Neural cell (in vitro differentiated cells): ENCODE measurements around the gene FH. TPM values are rescaled to one million over a fixed set of nuclear protein-coding genes. Genes with fewer than 3 reads are reported as not detected.

Source experiments
- H2AFZ ChIP-seq: fragments of 200-600, 300-800 bp; sonication (generic), shearing (Covaris generic); 2 replicates; pipeline ENCODE4 v1.6.0; 2014; ENCODE audit warnings: low read depth, mild to moderate bottlenecking, antibody characterized with exemption, low read length, moderate library complexity
- H3F3A ChIP-seq: fragments of 200-600 bp; shearing (Covaris generic); 2 replicates; pipeline ENCODE4 v1.6.1; 2016; ENCODE audit warnings: mild to moderate bottlenecking, moderate library complexity, mixed read lengths, antibody characterized with exemption, low read length; ENCODE audit not compliant: insufficient read depth, poor library complexity, severe bottlenecking
- H3K27ac ChIP-seq: fragments of 200-600, 300-800 bp; sonication (generic), shearing (Covaris generic); 2 replicates; pipeline ENCODE4 v1.5.1; 2014; ENCODE audit warnings: mild to moderate bottlenecking, low read length, moderate library complexity
- H3K27me3 ChIP-seq: fragments of 300-800, 200-600 bp; sonication (generic), shearing (Covaris generic); 2 replicates; pipeline ENCODE4 v1.6.0; 2014; ENCODE audit warnings: mild to moderate bottlenecking, low read depth, low read length, moderate library complexity; ENCODE audit not compliant: insufficient read depth
- H3K36me3 ChIP-seq: fragments of 300-800, 200-600 bp; sonication (generic), shearing (Covaris generic); 2 replicates; pipeline ENCODE4 v1.5.1; 2014; ENCODE audit warnings: mild to moderate bottlenecking, antibody characterized with exemption, low read length, moderate library complexity; ENCODE audit not compliant: insufficient read depth
- H3K4me2 ChIP-seq: fragments of 300-800, 200-600 bp; sonication (generic), shearing (Covaris generic); 2 replicates; pipeline ENCODE4 v1.6.0; 2014; ENCODE audit warnings: mild to moderate bottlenecking, low read length
- H3K4me3 ChIP-seq: fragments of 300-800, 200-600 bp; sonication (generic), shearing (Covaris generic); 2 replicates; pipeline ENCODE4 v1.5.1; 2014; ENCODE audit warnings: mild to moderate bottlenecking, low read length, moderate library complexity
- H3K79me2 ChIP-seq: fragments of 200-600 bp; shearing (Covaris generic); replicated peaks from 2 replicates; pipeline ENCODE4 v1.6.0; 2014; ENCODE audit warnings: mild to moderate bottlenecking, low read length, moderate library complexity; ENCODE audit not compliant: insufficient read depth
- H3K9ac ChIP-seq: fragments of 300-800, 200-600 bp; sonication (generic), shearing (Covaris generic); 2 replicates; pipeline ENCODE4 v1.6.1; 2016; ENCODE audit warnings: mild to moderate bottlenecking, low read length, mixed read lengths
- H3K9me2 ChIP-seq: fragments of 200-600 bp; shearing (Covaris generic); 2 replicates; pipeline ENCODE4 v1.6.1; 2016; ENCODE audit warnings: mild to moderate bottlenecking, low read length, mixed read lengths; ENCODE audit not compliant: insufficient read depth
- H3K9me3 ChIP-seq: fragments of 200-600, 300-800 bp; sonication (generic), shearing (Covaris generic); 2 replicates; pipeline ENCODE4 v1.6.1; 2016; ENCODE audit warnings: mild to moderate bottlenecking, mixed run types, low read length, moderate library complexity, mixed read lengths
- H4K20me1 ChIP-seq: fragments of 200-600 bp; shearing (Covaris generic); 2 replicates; pipeline ENCODE4 v1.6.1; 2016; ENCODE audit warnings: mild to moderate bottlenecking, mixed run types; ENCODE audit not compliant: insufficient read depth
- CTCF ChIP-seq: fragments of 450-650 bp; IDR thresholded peaks from 2 replicates; pipeline ENCODE4 v1.5.1; 2014; ENCODE audit warnings: antibody characterized with exemption, mild to moderate bottlenecking, moderate library complexity; ENCODE audit not compliant: poor library complexity, severe bottlenecking
- EP300 ChIP-seq: fragments of 450-650 bp; conservative IDR thresholded peaks from 2 replicates; pipeline ENCODE4 v1.6.1; 2014; ENCODE audit warnings: antibody characterized with exemption, mild to moderate bottlenecking, moderate library complexity; ENCODE audit not compliant: poor library complexity, severe bottlenecking
- EZH2 ChIP-seq: fragments of 200-600, 300-800 bp; shearing (Covaris generic), sonication (generic); IDR thresholded peaks from 2 replicates; pipeline ENCODE4 v1.6.1; 2014; ENCODE audit warnings: antibody characterized with exemption, low read length, borderline replicate concordance, mild to moderate bottlenecking; ENCODE audit not compliant: insufficient read depth, poor library complexity, severe bottlenecking
- MXI1 ChIP-seq: fragments of 450-650 bp; conservative IDR thresholded peaks from 2 replicates; pipeline ENCODE4 v1.6.1; 2014; ENCODE audit warnings: antibody characterized with exemption, mild to moderate bottlenecking; ENCODE audit not compliant: poor library complexity, severe bottlenecking
- POLR2AphosphoS5 ChIP-seq: IDR thresholded peaks from 2 replicates; pipeline ENCODE4 v1.6.1; 2012
- RAD21 ChIP-seq: fragments of 450-650 bp; conservative IDR thresholded peaks from 2 replicates; pipeline ENCODE4 v1.6.1; 2014; ENCODE audit warnings: antibody characterized with exemption, mild to moderate bottlenecking, moderate library complexity
- REST ChIP-seq: IDR thresholded peaks from 2 replicates; pipeline ENCODE4 v1.6.1; 2012; ENCODE audit warnings: borderline replicate concordance
- SMC3 ChIP-seq: fragments of 450-650 bp; conservative IDR thresholded peaks from 2 replicates; pipeline ENCODE4 v1.6.1; 2014; ENCODE audit warnings: antibody characterized with exemption, mild to moderate bottlenecking, moderate library complexity; ENCODE audit not compliant: poor library complexity
- TAF1 ChIP-seq: IDR thresholded peaks from 2 replicates; pipeline ENCODE4 v1.6.1; 2012; ENCODE audit warnings: low read depth
- polyA plus RNA-seq: library from polyadenylated mRNA; depleted of rRNA; stranded (reverse); fragments of >200 nt; gene quantifications from 2 replicates; pipeline ENCODE4 v1.2.3, GENCODE V29; 2014

FH gene
- polyA plus RNA-seq, 1 donor from 2014 or later: 114 TPM

GRCh38 chr1:241536304-241536703, 16.7 kb upstream of the FH start:
- Histone ChIP-seq H2AFZ (no peak overlapping the region), H3K9me2 (no peaks in the 10 kb centered on the region), H4K20me1 (no peaks in the 10 kb centered on the region), H3K9ac (no peak overlapping the region), H3K36me3 (no peaks in the 10 kb centered on the region), H3K27ac (no peak overlapping the region), H3K4me3 (no peak overlapping the region), H3K4me2 (no peak overlapping the region), H3K9me3 (no peaks in the 10 kb centered on the region), H3K27me3 (no peaks in the 10 kb centered on the region), H3K79me2 (no peaks in the 10 kb centered on the region), H3F3A (no peaks in the 10 kb centered on the region)
- no peak for TF ChIP-seq REST
- no peak for TF ChIP-seq TAF1
- TF ChIP-seq RAD21: no peak
- no peak for TF ChIP-seq MXI1
- no peak for TF ChIP-seq CTCF
- TF ChIP-seq POLR2AphosphoS5: no peak
- TF ChIP-seq EP300: no peak
- no peak for TF ChIP-seq EZH2
- TF ChIP-seq SMC3: no peak

GRCh38 chr1:241533326-241534115, 14.0 kb upstream of the FH start:
- Histone ChIP-seq H4K20me1 (no peaks in the 10 kb centered on the region), H3K9me2 (no peaks in the 10 kb centered on the region), H3K27ac (no peak overlapping the region), H3K79me2 (no peaks in the 10 kb centered on the region), H3K4me3 (no peak overlapping the region), H2AFZ (no peak overlapping the region), H3K9ac (no peak overlapping the region), H3K4me2 (no peak overlapping the region), H3K36me3 (no peaks in the 10 kb centered on the region), H3K9me3 (no peaks in the 10 kb centered on the region), H3F3A (no peaks in the 10 kb centered on the region), H3K27me3 (no peaks in the 10 kb centered on the region)
- no peak for TF ChIP-seq EZH2
